ENCODE data around the gene PHLDB3. TPM values are rescaled to one million over a fixed set of nuclear protein-coding genes. Genes with fewer than 3 reads are reported as not detected.

Gene PHLDB3
- total RNA-seq, 1 donor from 2014 or later: 3.4 TPM

- Histone ChIP-seq H4K20me1 (ENCODE audit: low read depth) (no peaks in the 10 kb centered on the region), H3K27ac (no peak overlapping the region), H3K9ac (no peak overlapping the region), H3K36me3 (no peaks in the 10 kb centered on the region), H3K79me2 (ENCODE audit: low read depth) (no peaks in the 10 kb centered on the region), H3F3A (ENCODE audit: low read depth) (peaks cover 3% of the 10 kb centered on the region), H3K27me3 (no peaks in the 10 kb centered on the region), H3K4me2 (no peak overlapping the region), H3K9me3 (ENCODE audit: low read depth) (no peaks in the 10 kb centered on the region), H2AFZ (replicated peaks) (no peak overlapping the region), H3K4me1 (no peaks in the 10 kb centered on the region), H3K4me3 (no peak overlapping the region)
- no peak for DNase-seq (ENCODE audit: low spot score)
- Mint-ChIP-seq H3K27ac (no peak overlapping the region), H3K27me3 (ENCODE audit: insufficient read depth, low read depth) (no peaks in the 10 kb centered on the region), H3K36me3 (no peaks in the 10 kb centered on the region), H3K4me3 (no peak overlapping the region), H3K9me3 (no peaks in the 10 kb centered on the region), H3K4me1 (peaks cover 4% of the 10 kb centered on the region)
- TF ChIP-seq EZH2 (IDR thresholded peaks at IDR 0.05): no peak
- TF ChIP-seq, protein P1, sequence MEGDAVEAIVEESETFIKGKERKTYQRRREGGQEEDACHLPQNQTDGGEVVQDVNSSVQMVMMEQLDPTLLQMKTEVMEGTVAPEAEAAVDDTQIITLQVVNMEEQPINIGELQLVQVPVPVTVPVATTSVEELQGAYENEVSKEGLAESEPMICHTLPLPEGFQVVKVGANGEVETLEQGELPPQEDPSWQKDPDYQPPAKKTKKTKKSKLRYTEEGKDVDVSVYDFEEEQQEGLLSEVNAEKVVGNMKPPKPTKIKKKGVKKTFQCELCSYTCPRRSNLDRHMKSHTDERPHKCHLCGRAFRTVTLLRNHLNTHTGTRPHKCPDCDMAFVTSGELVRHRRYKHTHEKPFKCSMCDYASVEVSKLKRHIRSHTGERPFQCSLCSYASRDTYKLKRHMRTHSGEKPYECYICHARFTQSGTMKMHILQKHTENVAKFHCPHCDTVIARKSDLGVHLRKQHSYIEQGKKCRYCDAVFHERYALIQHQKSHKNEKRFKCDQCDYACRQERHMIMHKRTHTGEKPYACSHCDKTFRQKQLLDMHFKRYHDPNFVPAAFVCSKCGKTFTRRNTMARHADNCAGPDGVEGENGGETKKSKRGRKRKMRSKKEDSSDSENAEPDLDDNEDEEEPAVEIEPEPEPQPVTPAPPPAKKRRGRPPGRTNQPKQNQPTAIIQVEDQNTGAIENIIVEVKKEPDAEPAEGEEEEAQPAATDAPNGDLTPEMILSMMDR (IDR thresholded peaks at IDR 0.05): no peak
- no peak for TF ChIP-seq EZH2phosphoT487 (IDR thresholded peaks at IDR 0.05)
Observed at GRCh38 chr19:43479961-43480561, 24.5 kb downstream of the PHLDB3 start.

GRCh38 chr19:43479226-43479625 lies 25.3 kb downstream of the PHLDB3 start:
- Mint-ChIP-seq H3K4me3 (no peak overlapping the region), H3K36me3 (no peaks in the 10 kb centered on the region), H3K27me3 (ENCODE audit: insufficient read depth, low read depth) (no peaks in the 10 kb centered on the region), H3K9me3 (no peaks in the 10 kb centered on the region), H3K27ac (no peak overlapping the region), H3K4me1 (peaks cover 4% of the 10 kb centered on the region)
- peaks cover 10% of the 10 kb centered on the region for H3F3A ChIP-seq (ENCODE audit: low read depth)
- H3K36me3 ChIP-seq: no peaks in the 10 kb centered on the region
- no peak overlapping the region for H3K27ac ChIP-seq
- H3K4me2 ChIP-seq: no peak overlapping the region
- H3K4me3 ChIP-seq: no peak overlapping the region
- H3K27me3 ChIP-seq: peaks cover 8% of the 10 kb centered on the region
- no peaks in the 10 kb centered on the region for H3K4me1 ChIP-seq
- no peak overlapping the region for H2AFZ ChIP-seq (replicated peaks)
- no peak for DNase-seq (ENCODE audit: low spot score)
- TF ChIP-seq, protein P1 (IDR thresholded peaks at IDR 0.05): no peak
- TF ChIP-seq EZH2 (IDR thresholded peaks at IDR 0.05): no peak
- TF ChIP-seq EZH2phosphoT487 (IDR thresholded peaks at IDR 0.05): no peak
- H4K20me1 ChIP-seq (ENCODE audit: low read depth): no peaks in the 10 kb centered on the region
- H3K9me3 ChIP-seq (ENCODE audit: low read depth): no peaks in the 10 kb centered on the region
- no peak overlapping the region for H3K9ac ChIP-seq
- H3K79me2 ChIP-seq (ENCODE audit: low read depth): no peaks in the 10 kb centered on the region

- Mint-ChIP-seq H3K36me3 (no peaks in the 10 kb centered on the region), H3K27me3 (ENCODE audit: insufficient read depth, low read depth) (no peaks in the 10 kb centered on the region)
Observed at GRCh38 chr19:43478323-43478722, 26.2 kb downstream of the PHLDB3 start.

More at GRCh38 chr19:43478323-43478722, 26.2 kb downstream of the PHLDB3 start:
- no peaks in the 10 kb centered on the region for H3K9me3 Mint-ChIP-seq
- TF ChIP-seq EZH2 (IDR thresholded peaks at IDR 0.05) (no peak), EZH2phosphoT487 (IDR thresholded peaks at IDR 0.05) (no peak)
- TF ChIP-seq, protein P1 (IDR thresholded peaks at IDR 0.05): no peak
- peaks cover 4% of the 10 kb centered on the region for H3K4me1 Mint-ChIP-seq
- no peaks in the 10 kb centered on the region for H3K9me3 ChIP-seq (ENCODE audit: low read depth)
- no peak for DNase-seq (ENCODE audit: low spot score)
- H3K27ac ChIP-seq: no peak overlapping the region
- H3K4me3 ChIP-seq: no peak overlapping the region
- H3K9ac ChIP-seq: no peak overlapping the region
- H3K4me3 Mint-ChIP-seq: no peak overlapping the region
- H3K4me2 ChIP-seq: no peak overlapping the region
- H2AFZ ChIP-seq (replicated peaks): no peak overlapping the region
- H3F3A ChIP-seq (ENCODE audit: low read depth): peaks cover 10% of the 10 kb centered on the region
- H3K4me1 ChIP-seq: no peaks in the 10 kb centered on the region
- H3K79me2 ChIP-seq (ENCODE audit: low read depth): no peaks in the 10 kb centered on the region
- H4K20me1 ChIP-seq (ENCODE audit: low read depth): no peaks in the 10 kb centered on the region
- H3K36me3 ChIP-seq: no peaks in the 10 kb centered on the region
- peaks cover 14% of the 10 kb centered on the region for H3K27me3 ChIP-seq
- H3K27ac Mint-ChIP-seq: peak overlapping the region; percentile 64

All from neural progenitor cell (in vitro differentiated cells).